Colon (tissue), 2 donors: ENCODE results near the gene WIZ.
"Not testable (repeated sequence)": the region's sequence is repeated elsewhere in the genome, so short reads cannot be mapped to it uniquely, and the experiment has no call there.

ENCODE experiments used
- FAIRE-seq: peaks from 2 replicates; lab custom pipeline; 2012; peaks lifted over from hg19 to GRCh38; lab: Jason Lieb, UNC
- donor health status: control.
- donor health status: control.

The WIZ gene

DNA sequence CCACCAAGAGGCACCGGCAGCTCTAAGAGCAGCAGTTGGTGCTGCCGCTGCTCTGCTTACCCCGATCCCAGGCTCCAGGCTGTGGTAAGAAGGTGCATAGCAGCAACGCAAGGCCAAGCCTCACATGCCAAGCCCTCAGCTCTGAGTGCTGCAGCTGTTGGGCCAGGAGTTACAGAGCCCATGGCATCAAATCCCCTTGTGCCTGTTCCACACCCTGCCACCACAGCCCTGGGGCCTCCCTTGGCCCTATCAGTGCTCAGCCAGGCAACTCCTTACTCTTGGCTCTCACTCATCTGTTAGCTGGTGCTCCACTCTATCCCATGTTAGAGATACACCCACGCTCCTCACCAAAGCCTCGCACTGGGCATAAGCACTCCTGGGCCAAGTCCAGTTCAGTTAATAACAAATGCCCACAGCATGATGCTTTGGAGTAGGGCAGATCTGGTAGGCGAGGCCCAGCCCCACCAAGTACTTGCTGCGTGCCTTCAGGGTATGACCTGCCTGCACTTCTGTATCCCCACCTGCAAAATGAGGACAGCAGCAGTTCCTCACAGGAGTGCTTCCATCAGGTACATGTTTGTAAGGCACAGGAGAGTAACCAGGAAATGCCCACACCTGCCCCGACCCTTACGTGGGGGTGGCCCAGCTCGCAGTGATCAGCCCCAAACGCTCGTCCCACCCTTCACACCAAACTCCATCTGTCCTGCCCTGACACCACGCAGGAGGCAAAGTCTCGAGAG, 47.2 kb downstream of the WIZ start:
- FAIRE-seq: no peak

DNA sequence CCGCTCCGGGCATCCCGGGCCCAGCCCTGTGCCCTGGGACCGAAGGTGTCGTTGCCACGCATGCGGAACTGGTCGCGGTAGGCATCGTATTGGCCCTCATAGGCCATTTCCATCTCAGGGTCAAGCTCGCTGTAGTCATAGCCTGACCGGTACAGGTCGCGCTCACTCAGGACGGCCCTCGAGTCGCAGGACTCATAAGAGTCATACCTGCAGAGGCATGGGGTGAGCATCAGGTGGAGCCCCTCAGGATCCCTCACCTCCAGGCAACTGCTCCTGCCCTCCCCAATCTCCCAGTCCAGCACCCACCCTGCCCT, 48.4 kb downstream of the WIZ start:
- no peak for FAIRE-seq

- FAIRE-seq: no peak
These were observed 49.0 kb downstream of the WIZ start for GRCh38 chr19:15400521-15401396.

- FAIRE-seq: no peak
These were observed 50.1 kb downstream of the WIZ start for GRCh38 chr19:15399635-15400034.

DNA sequence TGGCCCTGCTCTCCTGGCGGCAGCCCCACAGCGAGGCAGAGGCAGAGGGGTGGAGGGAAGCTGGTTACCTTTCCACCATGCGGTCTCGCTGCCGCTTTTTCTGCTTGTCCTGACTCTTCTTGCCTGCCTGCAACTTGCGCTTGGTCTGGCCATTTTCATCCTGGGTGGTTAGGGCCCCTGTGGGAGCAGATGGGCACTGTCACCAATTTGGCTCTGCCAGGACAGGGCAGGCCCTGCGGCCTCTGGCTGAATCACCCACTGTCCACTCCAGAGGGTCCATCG, 50.6 kb downstream of the WIZ start:
- no peak for FAIRE-seq

DNA sequence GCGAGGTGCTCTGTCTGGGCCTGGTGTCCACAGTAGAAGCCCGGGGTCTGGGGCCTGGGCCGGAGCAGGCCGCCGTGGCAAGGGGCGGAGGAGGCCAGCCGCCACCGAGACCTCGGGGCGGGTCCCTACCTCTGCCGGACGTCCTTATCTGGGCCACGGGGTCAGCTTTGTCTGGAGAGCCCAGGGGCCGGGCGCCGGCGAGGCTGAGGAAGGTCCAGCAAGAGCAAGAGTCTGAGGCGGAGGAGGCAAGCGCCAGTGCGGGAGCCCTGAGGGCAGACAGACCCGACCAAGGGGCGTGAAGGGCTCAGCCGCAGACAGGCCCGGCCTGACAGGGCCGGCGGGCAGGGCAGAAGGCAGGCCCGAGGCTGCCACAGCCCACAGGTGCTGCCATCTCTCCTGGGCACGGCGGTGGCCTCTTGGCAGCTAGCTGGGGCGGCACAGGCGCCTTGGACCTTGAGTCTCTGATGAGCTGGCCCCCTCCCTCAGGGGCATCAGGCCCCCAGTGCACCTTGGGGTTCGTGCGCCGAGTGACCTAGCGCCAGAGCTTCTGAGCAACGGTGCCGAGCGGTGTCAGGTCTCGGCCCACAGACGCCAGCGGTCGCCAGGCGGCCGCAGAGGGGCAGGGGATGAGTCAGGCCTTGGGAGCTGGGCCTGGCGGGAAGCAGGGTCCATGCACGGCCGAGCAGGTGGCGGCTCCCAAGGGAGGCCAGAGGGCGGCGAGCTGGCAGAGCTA, 51.1 kb downstream of the WIZ start:
- FAIRE-seq: no peak

GRCh38 chr19:15397782-15398181, 52.0 kb downstream of the WIZ start:
- no peak for FAIRE-seq

DNA sequence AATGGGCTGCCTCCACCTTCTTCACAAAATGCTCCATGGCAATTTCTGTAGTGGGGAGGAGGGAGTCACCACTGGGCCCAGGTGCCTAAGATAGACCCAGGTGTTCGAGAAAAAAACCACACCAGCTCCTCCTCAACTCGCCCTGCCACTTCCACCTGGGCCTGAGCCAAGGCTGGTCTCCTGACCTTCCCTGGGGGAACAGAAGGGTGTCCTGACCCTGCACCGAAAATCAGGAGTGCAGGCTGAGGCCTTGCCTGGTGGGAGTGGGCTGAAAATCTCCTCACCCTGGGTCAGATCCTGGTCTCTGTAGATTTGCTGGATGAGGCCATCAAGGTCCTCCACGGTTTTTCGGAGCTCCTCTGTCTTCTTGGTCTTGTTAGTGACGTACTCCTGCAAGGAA, 52.5 kb downstream of the WIZ start:
- FAIRE-seq: no peak

DNA sequence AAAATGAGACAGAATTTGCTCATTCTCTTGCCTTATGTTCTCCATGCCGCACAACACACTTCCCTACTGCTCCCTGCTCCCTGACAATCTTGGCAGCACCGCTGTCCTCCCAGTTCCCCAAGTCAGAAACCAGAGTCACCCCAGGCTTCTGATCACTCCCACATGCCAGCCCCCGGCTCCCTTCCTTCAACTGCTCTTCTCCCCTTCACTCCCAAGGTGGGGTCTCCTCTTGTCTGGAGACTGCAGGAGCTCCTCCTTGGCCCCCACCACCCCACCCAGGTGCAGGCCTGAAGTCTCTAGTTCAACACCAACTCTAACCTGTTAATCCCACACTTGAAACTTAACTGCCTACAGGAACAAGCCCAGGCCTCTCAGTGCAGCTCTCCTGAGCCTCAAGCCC, 53.3 kb downstream of the WIZ start:
- no peak for FAIRE-seq

- FAIRE-seq: not testable (repeated sequence)
These were observed 54.5 kb downstream of the WIZ start for GRCh38 chr19:15395251-15395650.

DNA sequence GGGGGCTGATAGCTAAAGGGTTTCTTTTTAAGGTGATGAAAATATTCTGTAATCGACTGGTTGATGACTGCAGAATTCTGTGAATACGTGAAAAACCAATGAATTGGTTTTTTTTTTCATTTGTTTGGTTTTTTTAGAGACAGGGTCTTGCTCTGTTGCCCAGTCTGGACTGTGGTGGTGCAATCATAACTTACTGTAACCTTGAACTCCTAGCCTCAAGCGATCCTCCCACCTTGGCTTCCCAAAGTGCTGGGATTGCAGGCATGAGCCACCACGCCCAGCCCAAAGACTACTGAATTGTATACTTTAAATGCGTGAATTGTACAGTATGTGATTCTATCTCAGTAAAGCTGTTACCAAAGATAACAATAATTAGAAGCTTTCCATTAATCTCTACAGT, 55.3 kb downstream of the WIZ start:
- no peak for FAIRE-seq

DNA sequence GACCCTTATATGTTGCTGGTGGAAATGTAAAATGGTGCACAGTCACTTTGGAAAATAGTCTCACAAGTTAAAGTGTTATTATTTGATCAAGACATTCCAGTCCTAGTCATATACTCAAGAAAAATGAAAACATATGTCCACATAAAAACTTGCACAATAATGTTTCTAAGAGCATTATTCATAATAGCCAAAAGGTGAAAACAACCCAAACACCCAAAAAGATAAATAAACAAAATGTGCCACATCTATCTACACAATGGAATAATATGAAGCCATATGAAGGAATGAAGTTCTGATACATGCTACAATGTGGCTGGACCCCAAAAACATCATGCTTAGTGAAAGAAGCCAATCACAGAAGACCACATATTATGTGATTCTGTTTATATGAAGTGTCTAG, 55.8 kb downstream of the WIZ start:
- no peak for FAIRE-seq

GRCh38 chr19:15390814-15391213, 58.9 kb downstream of the WIZ start:
- no peak for FAIRE-seq

GRCh38 chr19:15381864-15382263, 67.9 kb downstream of the WIZ start:
- no peak for FAIRE-seq

DNA sequence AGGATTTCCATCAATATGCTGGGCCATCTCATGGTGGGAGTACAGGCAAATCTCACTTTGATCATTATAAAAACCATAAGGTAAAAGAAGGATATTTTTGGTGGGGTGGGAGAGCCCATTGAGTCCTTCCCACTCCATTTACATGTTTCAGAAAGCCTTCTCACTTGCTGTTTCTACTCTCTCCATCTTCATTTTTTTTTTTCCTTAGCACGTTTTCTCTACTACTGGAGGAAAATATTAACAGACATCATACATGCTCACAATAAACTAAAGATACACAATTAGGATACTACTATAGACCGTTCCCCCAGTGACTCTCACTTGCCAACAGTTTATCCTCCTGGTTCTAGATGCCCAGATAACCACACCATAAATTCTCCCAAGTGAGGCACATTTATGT, 68.3 kb downstream of the WIZ start:
- FAIRE-seq: no peak

- FAIRE-seq: no peak
These were observed 69.6 kb downstream of the WIZ start for GRCh38 chr19:15379999-15380647.

GRCh38 chr19:15379083-15379998, 70.4 kb downstream of the WIZ start, which contains the start of gene AKAP8:
AKAP8 (minus strand) TSS chr19:15379787; CDS start chr19:15379731, 56 bp downstream.
- no peak for FAIRE-seq

- no peak for FAIRE-seq
These were observed 71.1 kb downstream of the WIZ start for GRCh38 chr19:15378534-15379082.

DNA sequence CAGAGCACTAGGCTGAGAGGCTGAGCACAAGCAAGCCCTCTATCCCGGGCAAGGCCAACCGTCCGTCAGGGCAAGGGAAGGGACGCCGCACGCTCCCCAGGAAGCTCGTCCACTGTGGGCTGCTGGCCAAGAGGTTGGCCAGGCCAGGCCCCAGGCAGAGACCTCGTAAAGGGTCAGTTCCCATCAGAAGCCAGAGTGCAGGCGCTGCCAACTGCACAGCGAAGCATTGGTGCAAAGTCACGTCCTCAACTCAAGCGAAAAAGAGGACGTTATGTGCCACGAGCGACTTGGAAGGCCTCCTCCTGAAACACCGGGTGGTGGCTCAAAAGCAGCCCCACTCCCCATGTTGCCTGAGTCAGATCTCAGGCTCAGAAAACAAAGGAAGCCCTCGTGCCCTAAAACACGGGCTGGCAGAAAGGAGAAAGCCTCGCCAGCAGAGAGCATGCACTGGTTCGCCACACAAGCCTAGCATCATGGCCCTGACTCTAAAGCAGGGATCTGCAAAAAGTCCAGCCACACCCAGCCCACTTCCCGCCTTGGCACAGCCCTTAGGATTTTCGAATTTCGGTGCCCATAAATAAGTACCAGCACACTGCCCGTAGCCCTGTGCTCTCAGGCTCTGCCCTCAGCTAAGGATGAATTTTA, 74.8 kb downstream of the WIZ start:
- no peak for FAIRE-seq

- FAIRE-seq: no peak
These were observed 75.6 kb downstream of the WIZ start for GRCh38 chr19:15374105-15374651.
